HG03280 (cell line): ENCODE measurements around the gene PAF1.
"Not testable (repeated sequence)": the region's sequence is repeated elsewhere in the genome, so short reads cannot be mapped to it uniquely, and the experiment has no call there.

ENCODE experiments used
- ATAC-seq: cut with Tn5 transposase; IDR thresholded peaks from one replicate; pipeline ENCODE4 v1.9.1; 2021; ENCODE audit warnings: mild to moderate bottlenecking, moderate library complexity; ENCODE audit not compliant: unreplicated experiment

PAF1 gene

GRCh38 chr19:39384839-39385568, 5.9 kb downstream of the PAF1 start:
- no peak for ATAC-seq

- no peak for ATAC-seq
Observed at GRCh38 chr19:39382991-39383828, 7.7 kb downstream of the PAF1 start.

GRCh38 chr19:39381910-39382611, 8.8 kb downstream of the PAF1 start:
- no peak for ATAC-seq

GRCh38 chr19:39380521-39381502, 10.1 kb downstream of the PAF1 start:
- no peak for ATAC-seq

GRCh38 chr19:39379865-39380396, 11.0 kb downstream of the PAF1 start:
- no peak for ATAC-seq

GRCh38 chr19:39379366-39379765, 11.5 kb downstream of the PAF1 start:
- ATAC-seq: not testable (repeated sequence)

- no peak for ATAC-seq
Observed at GRCh38 chr19:39377373-39378362, 13.2 kb downstream of the PAF1 start.

GRCh38 chr19:39375929-39376328, 15.0 kb downstream of the PAF1 start:
- ATAC-seq: no peak

- ATAC-seq: no peak
Observed at GRCh38 chr19:39372941-39373340, 18.0 kb downstream of the PAF1 start.

GRCh38 chr19:39372047-39372802, 18.7 kb downstream of the PAF1 start:
- ATAC-seq: no peak

- ATAC-seq: no peak
Observed at GRCh38 chr19:39370735-39371134, 20.2 kb downstream of the PAF1 start.

- ATAC-seq: no peak
Observed at GRCh38 chr19:39369200-39369599, 21.7 kb downstream of the PAF1 start.

- no peak for ATAC-seq
Observed at GRCh38 chr19:39365531-39365930, 25.4 kb downstream of the PAF1 start.

- no peak for ATAC-seq
Observed at GRCh38 chr19:39363901-39364457, 26.9 kb downstream of the PAF1 start.

- no peak for ATAC-seq
Observed at GRCh38 chr19:39362682-39363657, 27.9 kb downstream of the PAF1 start.

- no peak for ATAC-seq
Observed at GRCh38 chr19:39360599-39360998, 30.3 kb downstream of the PAF1 start.

GRCh38 chr19:39359026-39359425, 31.9 kb downstream of the PAF1 start:
- ATAC-seq: no peak
